ENCODE data around the gene UBE2G2. TPM values are rescaled to one million over a fixed set of nuclear protein-coding genes. Genes with fewer than 3 reads are reported as not detected.
A peak's percentile ranks its signal among the peaks of the same experiment; 100 is the strongest.

The UBE2G2 gene
- total RNA-seq, 2 donors from 2014 or later, result 67.7 to 138 TPM

GRCh38 chr21:44816761-44817505, 15.3 kb upstream of the UBE2G2 start:
- ATAC-seq (ENCODE audit: insufficient number of reproducible peaks, low FRiP score, low read depth), result peak; percentile 30
- H3K4me1 ChIP-seq (ENCODE audit: control insufficient read depth in 1 of 2, low read depth in 2 of 2), result peaks cover 6 to 18% of the 10 kb centered on the region in 2 donors

GRCh38 chr21:44815852-44816628, 14.4 kb upstream of the UBE2G2 start:
- Histone ChIP-seq H3K4me3 (no peak overlapping the region), H3K36me3 (no peaks in the 10 kb centered on the region), H3K9me3 (peaks cover 6% of the 10 kb centered on the region), H3K4me1 (ENCODE audit: control insufficient read depth in 1 of 2, low read depth in 2 of 2) (peaks cover 6 to 18% of the 10 kb centered on the region in 2 donors), H3K27me3 (replicated peaks; ENCODE audit: insufficient read depth) (no peaks in the 10 kb centered on the region), H3K27ac (no peak overlapping the region)
- no peak for ATAC-seq (ENCODE audit: insufficient number of reproducible peaks, low FRiP score, low read depth)
- no peak for DNase-seq (ENCODE audit: low spot score)
- no peak for TF ChIP-seq CTCF (IDR thresholded peaks at IDR 0.05)

More at GRCh38 chr21:44816761-44817505, 15.3 kb upstream of the UBE2G2 start:
- H3K9me3 ChIP-seq, result peaks cover 9% of the 10 kb centered on the region
- peak overlapping the region; percentile 77 for H3K4me3 ChIP-seq
- H3K36me3 ChIP-seq, result no peaks in the 10 kb centered on the region
- no peak for TF ChIP-seq CTCF (IDR thresholded peaks at IDR 0.05)
- no peak overlapping the region for H3K27ac ChIP-seq
- no peak for DNase-seq (ENCODE audit: low spot score)
- no peaks in the 10 kb centered on the region for H3K27me3 ChIP-seq (replicated peaks; ENCODE audit: insufficient read depth)

GRCh38 chr21:44815225-44815624, 13.6 kb upstream of the UBE2G2 start:
- ATAC-seq (ENCODE audit: insufficient number of reproducible peaks, low FRiP score, low read depth), result no peak
- peaks cover 4% of the 10 kb centered on the region for H3K36me3 ChIP-seq
- TF ChIP-seq CTCF (IDR thresholded peaks at IDR 0.05), result no peak
- H3K4me1 ChIP-seq (ENCODE audit: control insufficient read depth in 1 of 2, low read depth in 2 of 2), result peaks cover 6 to 18% of the 10 kb centered on the region in 2 donors
- DNase-seq (ENCODE audit: low spot score), result no peak
- no peak overlapping the region for H3K4me3 ChIP-seq
- H3K27me3 ChIP-seq (replicated peaks; ENCODE audit: insufficient read depth), result no peaks in the 10 kb centered on the region
- H3K27ac ChIP-seq, result no peak overlapping the region
- H3K9me3 ChIP-seq, result peaks cover 6% of the 10 kb centered on the region

DNA sequence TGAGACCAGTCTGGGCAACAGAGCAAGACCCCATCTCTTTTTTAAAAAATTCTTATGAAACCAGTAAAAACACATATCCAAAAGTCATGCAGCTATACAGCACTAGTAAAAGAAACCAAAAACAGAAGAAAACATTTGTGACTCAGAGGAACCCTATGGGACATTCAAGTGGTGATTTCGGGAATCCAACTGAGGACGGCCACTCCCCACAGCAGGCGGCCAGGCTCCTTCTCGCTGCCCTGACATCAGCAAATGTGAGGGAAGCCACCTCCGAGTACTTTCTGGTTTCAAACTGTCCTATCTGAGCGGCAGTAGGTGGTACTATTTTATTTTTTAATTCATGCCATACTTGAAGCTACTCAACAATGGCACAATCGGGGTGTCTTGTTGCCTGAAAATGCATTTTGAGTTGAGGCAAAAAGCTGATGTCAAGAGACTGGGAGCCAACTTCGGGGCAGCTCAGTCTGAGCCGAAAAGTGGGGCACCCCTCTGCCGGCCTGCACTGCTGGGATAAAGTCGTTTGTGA, 12.9 kb upstream of the UBE2G2 start:
- no peak for TF ChIP-seq CTCF (IDR thresholded peaks at IDR 0.05)

DNA sequence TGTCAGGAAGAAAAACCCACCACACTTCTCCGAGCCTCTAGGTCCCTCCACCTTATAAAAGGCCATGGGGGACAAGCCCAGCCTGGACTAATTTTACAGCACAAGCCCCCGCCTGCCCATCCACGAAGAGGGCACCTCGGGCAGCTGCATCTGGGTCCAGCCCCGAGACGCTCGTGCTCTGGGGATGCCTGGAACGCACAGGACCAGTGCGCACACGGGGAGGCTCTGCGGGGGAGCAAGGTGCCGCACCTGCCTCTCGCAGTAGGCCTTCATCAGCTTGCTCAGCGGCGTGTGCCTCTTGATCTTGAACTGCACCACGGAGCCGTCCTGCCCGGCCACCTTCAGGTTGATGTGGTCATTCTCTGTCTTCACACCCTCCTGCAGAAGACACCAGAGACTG, 12.1 kb upstream of the UBE2G2 start:
- Histone ChIP-seq H3K27ac (no peak overlapping the region), H3K4me3 (no peak overlapping the region), H3K9me3 (no peaks in the 10 kb centered on the region), H3K36me3 (peaks cover 17% of the 10 kb centered on the region), H3K4me1 (ENCODE audit: control insufficient read depth in 1 of 2, low read depth in 2 of 2) (peaks cover 6 to 15% of the 10 kb centered on the region in 2 donors), H3K27me3 (replicated peaks; ENCODE audit: insufficient read depth) (no peaks in the 10 kb centered on the region)
- ATAC-seq (ENCODE audit: insufficient number of reproducible peaks, low FRiP score, low read depth) (no peak), DNase-seq (ENCODE audit: low spot score) (no peak)
- TF ChIP-seq CTCF (IDR thresholded peaks at IDR 0.05), result no peak

More for the DNA sequence above, 12.9 kb upstream of the UBE2G2 start:
- Histone ChIP-seq H3K4me1 (ENCODE audit: control insufficient read depth in 1 of 2, low read depth in 2 of 2) (peaks cover 6 to 18% of the 10 kb centered on the region in 2 donors), H3K27me3 (replicated peaks; ENCODE audit: insufficient read depth) (no peaks in the 10 kb centered on the region), H3K4me3 (no peak overlapping the region), H3K27ac (no peak overlapping the region), H3K36me3 (peaks cover 10% of the 10 kb centered on the region), H3K9me3 (no peaks in the 10 kb centered on the region)
- DNase-seq (ENCODE audit: low spot score), result no peak
- no peak for ATAC-seq (ENCODE audit: insufficient number of reproducible peaks, low FRiP score, low read depth)

All from thoracic aorta (tissue), 2 donors.